Islet precursor cell (in vitro differentiated cells): ENCODE measurements around the gene DUSP10.
A peak's percentile ranks its signal among the peaks of the same experiment; 100 is the strongest.

Experiments
- DNase-seq: peaks from one replicate; pipeline ENCODE4 v3.0.0-alpha.2; 2018

Gene DUSP10

DNA sequence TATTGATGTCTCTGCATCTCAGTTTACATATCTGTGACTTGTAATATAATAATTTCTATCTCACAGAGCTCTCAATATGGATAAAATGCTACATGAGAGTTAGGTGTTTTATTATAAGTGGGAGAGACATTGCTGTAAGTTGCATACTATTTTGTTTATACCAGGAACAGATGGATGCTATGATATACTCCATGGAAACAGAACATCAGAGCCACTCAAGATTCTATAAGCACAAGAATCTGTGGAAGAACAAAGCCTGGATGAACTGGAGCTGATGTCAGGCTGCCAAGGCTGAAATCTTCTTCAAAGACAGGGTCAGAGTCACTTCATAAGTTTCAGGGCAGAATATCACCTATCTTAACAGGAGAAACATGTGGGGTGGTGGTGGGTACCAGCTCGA, 30.2 kb downstream of the DUSP10 start:
- DNase-seq = no peak

DNA sequence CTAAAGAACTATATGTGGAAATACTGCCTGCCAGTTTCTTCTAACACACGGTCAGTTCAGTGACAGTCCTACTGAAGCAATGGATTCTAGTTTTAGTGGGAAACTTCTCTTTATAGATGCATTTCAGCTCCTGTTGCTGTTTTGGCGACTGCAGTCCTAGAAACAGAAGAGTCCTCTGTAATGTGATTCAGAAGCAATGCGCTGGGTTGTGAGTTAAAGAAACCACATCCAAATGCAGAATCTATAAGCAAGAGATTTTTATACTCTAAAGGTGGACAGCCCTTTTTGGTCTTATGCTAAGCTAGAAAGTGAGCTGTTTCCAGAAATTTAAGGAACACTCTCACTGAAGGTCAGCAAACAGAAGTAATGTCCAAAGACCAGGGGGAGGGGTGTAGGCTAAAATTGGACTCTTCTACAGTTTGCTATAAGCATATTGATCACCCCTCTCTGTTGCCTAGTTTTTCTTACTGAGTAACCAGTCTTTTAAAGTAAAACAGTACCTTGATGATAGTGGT, 30.8 kb downstream of the DUSP10 start:
- no peak for DNase-seq

DNA sequence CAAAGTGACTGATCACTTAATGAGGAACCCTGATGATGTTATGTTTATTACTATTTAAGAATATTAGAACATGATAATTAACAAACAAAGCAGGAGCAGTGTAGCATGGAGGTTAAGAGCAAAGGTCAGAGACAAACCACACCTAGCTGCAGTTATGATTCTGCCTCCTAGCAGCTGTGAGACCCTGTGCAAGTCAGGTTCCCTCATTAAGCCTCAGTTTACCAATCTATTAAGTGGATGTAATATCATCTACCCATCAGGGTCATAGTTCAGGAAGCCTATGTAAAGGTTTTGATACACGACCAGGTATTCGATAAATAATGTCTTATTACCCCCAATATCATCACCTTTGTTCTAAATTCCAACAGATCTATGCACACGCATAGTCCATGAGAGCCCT, 32.0 kb downstream of the DUSP10 start:
- no peak for DNase-seq

DNA sequence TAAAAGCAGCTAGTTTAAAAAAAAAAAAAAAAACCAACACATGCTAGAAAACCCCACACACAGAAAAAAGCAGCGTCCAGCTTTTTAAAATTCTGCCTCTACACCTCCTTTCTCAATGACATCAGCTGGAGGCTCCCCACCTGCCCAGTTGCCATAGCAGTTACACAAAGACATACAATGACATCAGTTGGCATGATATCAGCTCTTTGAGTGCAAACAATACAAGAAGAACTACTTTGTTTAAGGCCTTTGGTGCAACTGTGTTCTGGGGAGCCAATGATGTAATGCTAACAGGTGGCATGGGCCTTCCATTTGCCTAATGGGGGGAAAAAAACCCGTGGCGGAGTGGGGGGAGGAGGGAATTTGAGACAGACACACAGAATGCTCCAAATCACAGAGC, 32.9 kb downstream of the DUSP10 start:
- DNase-seq = no peak

DNA sequence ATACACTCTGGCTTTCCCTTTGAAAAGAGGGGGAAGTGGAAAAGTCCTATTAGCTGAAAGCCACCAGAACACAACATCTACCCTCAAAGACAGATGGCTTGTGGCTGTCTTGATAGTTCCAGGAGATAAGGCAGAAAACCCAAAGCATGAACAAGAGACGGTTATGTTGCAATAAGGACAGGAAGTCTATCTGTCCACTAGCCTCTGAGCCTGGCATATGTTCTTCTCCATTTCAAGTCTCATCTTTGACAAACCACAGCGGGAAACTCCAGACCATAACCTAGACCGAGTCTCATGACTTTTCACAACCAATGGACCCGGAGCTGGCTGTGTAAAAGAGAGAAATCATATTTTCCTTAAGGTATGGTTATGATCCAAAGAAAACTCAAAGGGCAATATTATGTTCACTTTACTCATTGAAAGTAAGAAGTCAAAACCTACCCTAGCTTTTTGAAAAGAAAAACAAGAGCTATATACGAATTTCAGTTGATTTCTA, 33.8 kb downstream of the DUSP10 start:
- peak; percentile 66 for DNase-seq

DNA sequence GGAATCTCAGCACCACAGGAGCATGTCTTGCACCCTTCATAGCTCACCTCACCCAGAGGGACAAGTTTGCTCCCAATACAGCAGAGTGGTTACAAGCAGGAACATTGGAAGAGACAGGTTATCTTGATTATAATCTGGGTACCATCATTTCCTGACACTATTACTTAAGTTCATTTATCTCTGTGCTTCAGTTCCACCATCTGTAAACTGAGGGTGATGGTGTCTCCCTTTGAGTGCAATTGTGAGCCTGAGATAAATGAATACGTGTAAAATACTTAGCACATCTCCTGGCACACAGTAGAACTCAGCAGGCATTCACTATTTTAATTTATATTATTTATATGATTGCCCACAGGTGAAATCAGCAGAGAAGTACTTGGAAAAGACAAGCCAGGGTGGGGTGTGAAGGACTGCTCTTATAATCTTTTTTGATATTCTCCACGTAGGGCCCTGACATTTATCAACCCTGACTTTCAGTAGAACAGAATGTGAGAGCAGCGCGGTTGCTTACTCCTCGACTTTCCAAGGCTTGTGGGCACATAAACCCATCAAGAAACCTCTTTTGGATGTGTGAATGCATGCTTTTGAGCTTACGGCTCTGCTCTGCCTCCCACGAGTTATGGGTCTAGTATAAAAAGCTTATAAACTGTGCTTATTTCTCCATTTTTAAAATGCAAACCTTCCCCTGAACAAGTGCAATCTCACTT, 34.9 kb downstream of the DUSP10 start:
- DNase-seq = no peak

DNA sequence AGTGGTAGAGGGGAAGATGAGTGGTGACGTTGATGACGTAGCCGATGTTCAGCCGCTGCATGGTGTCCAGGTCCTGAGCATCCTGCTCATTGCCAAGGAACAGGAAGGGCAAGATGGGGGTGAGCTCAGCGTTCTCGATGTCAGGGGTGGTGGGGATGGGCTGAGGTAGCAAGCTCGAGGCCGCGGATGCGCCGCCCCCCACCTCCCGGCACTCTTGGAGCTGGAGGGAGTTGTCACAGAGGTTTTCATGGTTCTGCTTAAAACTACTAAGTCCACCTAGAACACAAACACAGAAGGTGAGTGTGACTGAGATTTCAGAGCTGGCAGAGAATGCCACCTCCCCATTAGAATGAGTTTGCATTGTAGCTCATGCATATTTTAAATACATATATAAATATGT, 35.7 kb downstream of the DUSP10 start:
- DNase-seq = no peak

DNA sequence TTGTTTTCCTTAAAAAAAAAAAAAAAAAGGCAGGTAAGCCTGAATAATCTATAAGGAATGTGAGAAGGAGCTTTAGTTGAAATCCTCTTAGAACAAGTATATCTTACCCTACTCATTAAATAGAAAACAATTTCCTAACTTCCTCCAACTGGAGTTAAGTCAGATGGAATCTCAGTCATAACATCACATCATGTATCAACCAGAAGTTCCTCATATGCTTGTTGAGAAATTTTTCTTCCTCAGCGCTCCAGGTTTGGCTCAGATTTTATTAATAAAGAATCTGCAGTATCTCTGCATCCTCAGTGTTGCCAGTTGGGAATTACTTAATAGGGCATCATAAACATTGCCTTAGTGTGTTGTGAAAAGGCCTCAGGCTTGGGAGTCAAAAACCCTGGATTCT, 37.6 kb downstream of the DUSP10 start:
- DNase-seq = no peak

DNA sequence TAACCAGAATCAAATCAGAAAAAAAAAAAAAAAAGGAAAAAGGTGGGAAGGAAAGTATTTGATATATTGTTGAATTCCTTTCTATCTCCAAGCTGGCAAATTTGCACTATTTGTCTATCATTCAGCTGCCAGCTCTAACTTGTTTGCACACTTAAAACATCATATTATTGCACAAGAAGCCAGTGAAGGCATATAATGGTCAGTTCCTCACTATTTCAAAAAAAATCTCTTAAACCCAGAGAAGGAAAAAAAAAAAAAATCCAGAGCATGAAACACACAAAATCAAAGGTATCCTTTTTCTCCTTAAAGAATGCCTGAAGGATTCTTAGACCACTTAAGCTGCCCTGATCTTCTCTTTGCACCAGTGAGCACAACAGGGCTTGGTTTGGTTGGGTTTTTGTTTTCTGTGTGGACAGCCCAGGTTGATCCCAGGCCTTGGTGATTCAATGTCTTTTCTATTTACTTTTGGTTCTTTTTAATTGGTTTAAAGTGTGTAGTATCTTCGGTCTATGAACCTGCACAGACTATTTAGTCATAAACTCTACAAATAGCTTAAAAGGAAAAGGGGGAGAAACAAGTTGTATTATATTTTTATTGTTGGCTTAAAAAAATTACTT, 40.2 kb downstream of the DUSP10 start:
- DNase-seq = no peak

DNA sequence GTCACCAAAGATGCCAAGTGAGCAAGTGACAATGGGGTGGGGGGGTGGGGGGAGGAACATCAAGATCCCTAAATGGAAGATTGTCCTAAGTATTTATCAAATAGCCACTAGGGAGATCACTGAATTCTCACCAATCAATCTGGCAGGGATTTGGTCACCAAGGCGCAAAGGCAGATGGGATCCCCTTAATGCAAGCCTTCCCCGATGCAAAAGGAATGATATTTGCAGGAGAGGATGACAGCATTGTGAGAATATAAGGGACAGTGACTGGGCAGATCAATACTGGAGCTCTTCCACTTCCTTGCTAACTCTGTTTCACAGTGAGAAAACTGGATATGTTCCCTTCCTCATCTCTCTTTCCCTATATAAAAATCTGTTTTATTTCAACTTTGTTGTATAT, 40.9 kb downstream of the DUSP10 start:
- DNase-seq = no peak

DNA sequence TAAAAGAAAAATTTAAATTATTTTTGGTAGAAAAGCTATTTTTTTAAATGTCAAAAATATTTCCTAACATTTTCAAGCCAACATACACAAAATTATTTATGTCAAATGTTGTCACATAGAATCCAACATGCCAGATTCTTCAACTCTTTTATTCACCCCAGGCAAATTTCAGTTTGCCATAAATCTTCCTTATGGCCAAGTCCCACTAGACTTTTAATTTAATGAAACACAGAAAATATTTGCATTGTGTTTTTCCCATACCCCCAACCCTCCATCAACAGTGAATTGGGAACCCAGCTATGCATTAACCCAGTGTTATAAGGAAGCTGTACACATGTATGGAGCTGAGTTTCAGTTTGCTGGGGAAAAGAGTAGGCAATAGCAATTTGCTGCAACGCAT, 41.4 kb downstream of the DUSP10 start:
- no peak for DNase-seq

DNA sequence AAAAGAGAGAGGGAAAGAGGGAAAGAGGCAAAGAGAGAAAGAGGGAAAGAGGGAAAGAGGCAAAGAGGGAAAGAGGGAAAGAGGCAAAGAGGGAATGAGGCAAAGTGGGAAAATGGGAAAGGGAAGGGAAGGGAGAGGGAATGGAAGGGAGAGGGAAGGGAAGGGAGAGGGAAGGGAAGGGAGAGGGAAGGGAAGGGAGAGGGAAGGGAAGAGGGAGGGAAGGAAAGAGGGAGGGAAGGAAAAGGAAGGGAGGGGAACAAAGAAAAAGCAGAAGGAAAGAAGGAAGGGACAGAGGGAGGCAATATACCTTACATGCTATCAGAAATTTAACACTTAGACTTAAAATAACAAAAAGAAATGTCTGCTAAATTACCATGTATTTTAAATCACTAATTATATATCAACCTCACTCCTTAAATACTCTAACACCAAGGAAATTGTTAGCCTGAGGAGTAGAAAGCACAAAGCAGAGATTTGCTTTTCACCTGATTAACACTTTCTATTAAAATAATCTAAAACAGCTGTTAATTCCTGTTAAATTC, 41.8 kb downstream of the DUSP10 start:
- DNase-seq = no peak

DNA sequence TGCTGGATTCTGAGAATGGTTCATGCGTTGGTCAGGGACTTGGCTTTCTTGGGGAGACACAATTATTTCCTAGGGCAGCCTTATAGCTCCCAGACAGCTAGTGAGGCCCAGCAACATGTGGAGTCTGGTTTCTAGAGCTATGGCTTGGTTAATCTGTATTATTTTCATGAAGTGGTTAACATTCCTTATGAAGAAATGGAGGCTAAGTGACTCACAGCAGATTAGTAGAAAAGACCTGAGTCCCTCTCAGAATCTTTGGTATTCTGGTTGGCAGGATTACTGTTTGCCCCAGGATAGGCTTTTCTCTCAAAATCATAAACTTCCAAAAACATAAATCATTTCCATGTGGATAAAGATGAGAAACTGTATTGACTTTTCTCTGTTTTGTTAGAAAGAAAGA, 42.3 kb downstream of the DUSP10 start:
- DNase-seq = no peak

DNA sequence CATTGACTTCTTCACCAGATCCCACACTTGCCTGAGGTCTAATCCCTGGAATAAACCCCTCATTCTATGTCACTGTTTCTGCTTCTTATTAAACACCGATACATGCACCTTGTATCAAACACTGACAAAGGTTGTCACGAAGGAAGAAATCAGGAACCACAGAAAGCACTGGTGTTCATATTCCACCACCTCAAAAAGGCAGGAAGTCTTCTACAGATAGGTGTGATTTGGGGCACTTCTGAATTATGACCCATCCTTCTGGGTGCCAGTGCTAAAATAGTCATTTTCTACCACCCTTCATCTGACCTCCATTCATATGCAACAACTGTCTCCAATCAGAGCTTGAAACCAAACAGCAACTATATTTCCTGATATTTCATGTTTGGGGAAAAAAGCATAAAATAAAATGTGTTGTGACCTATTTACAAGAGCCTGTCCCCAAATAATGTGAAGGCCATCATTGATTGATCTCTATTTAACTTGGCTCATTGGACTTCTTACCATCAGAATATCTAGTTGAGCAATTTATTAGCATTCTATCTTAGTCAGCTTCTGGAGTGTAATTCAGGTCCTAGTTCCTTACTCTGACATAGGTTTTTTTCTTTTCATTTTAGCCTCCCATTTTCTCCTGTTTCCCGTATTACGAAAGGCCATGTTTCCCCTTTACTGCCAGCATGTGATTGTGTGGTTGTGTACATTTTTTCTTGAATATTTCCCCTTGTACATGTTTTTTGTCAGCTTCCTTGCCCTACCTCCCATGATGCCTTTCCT, 43.1 kb downstream of the DUSP10 start:
- no peak for DNase-seq

DNA sequence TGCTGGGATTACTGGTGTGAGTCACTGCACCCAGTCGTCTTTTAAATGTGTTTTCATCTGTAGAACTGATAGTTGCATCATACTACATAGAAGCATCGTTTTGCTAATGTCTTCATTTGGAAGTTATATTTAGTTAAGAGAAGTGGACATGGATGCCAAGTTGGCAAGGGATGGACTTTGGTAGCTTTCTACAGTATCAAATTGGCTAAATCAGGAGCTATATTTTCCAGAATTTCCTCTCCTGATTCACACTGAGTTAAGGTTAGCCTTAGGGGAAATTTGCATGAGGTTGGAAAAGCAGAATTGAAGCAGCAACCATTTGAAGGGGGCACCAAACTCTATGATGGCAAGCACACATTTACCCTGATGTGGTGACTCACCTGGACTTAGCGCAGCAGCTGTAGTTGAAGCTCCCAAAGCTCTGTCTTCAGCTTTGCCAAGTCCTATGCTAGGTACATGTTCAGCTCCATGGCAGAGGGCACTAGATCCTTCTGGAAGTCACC, 43.9 kb downstream of the DUSP10 start:
- no peak for DNase-seq

DNA sequence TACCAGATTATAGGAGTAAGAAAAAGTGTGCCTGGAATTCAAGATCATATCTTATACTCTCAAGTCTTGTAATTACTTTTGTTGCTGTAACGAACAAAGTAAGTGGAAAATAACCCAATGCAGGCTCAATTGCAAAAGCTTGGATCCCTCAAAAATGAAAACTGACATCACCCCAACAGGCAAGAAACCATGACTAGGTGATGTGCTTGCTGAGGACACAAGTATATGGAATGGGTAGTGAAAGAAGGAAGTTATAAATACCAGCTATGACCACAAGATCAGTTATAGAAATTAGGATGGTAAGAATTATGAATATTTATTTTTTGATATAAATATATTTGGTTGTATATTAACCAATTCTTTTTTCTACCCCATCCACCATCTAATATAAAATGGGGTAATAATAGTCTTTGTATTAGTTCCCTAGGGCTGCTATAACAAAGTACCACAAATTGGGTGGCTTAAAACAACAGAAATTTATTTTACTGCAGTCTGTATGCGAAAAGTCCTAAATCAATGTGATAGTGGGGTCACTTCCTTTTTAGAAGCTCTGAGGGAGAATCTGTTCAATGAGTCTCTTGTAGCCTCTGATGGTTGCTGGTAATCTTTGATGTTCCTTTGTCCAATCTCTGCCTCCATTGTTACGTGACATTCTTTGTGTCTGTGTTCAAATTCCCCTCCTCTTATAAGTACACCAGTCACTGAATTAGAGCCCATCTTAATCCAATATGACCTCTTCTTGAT, 45.0 kb downstream of the DUSP10 start:
- no peak for DNase-seq

DNA sequence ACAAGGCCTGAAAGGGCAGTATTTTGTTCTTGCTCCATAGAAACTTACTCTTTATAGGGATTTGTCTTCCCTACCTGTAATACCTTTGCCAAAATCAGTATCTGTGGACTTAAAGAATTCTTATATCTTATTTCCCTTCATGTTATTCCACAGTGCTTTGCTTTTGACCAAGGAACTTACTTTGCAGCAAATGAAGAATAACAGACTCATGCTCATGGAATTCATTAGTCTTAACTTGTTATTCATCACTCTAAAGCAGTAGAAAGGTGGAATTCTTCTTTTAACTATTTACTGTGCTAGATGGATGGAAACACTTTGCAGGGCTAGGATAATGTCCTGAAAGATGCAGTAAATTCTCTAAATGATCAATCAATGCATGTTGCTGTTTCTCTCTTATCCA, 45.9 kb downstream of the DUSP10 start:
- no peak for DNase-seq

DNA sequence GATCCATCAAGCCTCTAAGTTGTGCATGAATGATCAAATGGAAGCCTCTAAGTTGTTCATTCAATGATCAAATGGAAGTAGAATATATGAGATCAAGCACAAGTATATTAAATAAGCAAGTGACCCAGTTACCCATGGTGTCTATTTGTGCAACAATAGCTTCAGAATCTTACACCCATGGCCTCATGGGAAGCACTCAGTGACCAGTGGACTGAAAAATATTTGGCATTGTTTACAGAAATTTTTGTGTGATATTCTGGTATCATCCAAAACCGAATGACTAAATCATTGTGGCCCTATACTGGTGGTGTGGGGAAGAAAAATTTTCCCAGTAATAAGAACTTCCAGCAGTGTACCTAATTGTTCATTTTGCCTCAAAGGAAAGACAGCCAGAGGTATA, 46.6 kb downstream of the DUSP10 start:
- DNase-seq = no peak

DNA sequence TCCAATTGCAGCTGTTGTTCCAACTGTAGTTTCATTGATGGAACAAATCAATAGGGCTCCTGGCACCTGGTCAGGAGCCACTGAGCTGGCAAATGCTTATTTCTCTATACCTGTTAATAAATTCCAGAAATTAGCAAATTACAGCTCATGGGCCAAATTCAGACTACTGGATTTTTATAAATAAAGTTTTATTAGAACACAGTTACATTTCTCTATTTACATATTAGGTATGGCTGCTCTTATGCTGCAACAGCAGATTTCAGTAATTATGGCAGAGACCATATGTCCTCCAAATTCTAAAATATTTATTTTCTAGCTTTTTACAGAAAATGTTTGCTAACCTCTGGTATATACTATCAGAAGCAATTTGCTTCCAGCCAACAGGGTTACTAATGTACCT, 47.8 kb downstream of the DUSP10 start:
- no peak for DNase-seq

DNA sequence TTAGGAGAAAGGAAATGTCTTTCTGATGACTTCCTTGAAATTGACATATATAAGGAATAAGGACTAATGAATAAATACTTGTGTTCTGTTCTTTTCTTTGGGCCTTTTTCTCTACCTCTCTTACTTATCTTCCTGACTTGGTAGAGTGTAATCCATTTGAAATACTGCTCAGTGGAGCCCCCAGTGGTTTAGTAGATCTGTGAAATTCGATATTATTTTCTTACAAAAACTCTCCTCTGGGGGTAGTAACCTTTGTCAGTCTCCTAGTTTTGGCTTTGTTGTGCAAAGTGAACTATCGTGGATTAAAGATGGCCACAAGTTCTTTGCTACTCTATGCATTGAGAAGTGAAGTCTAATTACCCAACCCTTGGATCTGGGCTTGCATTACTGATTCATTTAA, 48.8 kb downstream of the DUSP10 start:
- DNase-seq = no peak

DNA sequence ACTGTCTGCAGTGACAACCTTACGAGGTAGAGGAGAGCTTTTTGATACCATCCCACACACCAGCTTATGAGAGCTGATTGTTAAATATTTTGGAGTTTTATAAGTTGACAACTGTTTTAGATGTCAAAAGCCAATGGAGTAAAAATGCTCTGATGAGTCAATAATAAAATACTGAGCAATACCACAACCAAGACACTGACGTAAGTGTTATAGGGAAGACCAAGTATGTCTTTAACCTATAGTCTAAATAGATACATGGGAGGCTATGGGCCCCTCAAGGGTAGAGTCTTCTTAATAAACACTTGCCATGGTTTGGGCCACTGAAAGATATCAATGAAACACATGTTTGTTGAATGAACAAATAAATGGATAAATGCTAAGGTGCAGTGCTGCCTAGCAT, 49.2 kb downstream of the DUSP10 start:
- no peak for DNase-seq

DNA sequence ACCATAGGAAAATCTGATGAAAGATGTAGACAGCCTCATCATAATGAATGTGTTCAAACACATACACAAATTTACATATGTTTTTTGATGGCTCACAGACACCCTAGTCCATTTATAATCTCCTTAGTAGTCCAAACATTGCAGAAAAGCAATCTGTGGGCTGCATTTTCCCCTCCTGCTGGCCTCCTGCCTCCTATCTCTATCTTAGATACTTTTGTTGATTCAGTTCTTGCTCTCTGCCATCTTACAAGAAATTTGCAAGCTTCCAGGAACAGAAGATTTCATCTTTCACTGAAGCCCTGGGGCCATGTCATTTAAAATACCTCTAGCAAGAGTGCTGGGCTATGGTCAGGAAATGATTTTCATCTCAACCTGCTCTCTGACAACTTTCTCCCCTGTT, 50.6 kb downstream of the DUSP10 start:
- DNase-seq = no peak

DNA sequence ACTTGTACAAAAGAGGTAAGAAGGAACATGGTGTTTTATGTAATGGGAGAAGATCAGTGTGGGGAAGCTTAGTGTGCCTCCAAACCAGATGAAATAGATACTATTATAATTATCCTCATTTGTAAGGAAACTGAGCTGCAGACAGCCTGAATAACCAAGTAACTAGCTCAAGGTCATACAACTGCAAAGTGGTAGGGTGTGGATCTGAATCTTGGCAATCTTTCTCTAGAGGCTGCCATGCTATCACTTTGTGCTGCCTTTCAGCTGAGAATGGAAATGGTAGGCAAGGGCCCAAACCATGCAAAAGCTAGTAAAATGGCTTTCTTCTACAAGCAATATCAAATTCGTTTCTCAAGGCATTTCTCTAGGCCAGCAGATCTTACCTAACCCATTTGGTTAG, 51.0 kb downstream of the DUSP10 start:
- DNase-seq = no peak
